Measurements from ENCODE around the gene CCL1.
"Not testable (repeated sequence)": the region's sequence is repeated elsewhere in the genome, so short reads cannot be mapped to it uniquely, and the experiment has no call there.

Gene CCL1

DNA sequence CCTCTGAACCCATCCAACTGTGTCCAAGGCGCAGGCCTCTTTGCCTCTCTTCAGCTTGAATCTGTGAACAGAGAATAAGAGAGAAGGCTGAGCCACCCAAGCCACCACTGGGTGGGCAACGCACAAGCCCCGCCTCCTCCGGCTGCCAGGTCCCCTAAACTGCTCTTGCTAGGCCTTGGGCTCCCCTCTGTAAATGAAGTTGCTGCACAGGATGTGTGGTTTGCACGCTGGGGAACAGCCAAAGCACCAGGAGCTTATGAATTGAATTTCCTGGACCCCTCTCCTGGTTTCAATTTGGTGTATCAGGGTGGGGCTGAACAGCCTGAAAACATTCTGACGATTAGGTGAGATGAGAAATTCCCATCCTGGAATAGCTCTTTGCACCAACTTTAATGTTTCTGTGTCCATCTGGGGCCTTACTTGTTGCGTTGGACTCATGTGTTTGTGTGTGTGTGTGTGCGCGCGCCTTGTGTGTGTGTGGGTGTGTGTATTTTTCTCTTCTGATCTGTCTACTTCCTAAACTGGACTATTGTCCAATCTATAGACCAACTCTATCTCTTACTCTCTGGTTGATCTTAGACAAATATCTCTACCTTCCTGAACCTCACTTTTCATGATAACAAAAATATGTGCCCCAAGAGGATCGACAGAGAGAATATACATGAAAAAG, 2.3 kb downstream of the CCL1 start:
- DNase-seq (ENCODE audit: low read depth, low spot score), result no peak

DNA sequence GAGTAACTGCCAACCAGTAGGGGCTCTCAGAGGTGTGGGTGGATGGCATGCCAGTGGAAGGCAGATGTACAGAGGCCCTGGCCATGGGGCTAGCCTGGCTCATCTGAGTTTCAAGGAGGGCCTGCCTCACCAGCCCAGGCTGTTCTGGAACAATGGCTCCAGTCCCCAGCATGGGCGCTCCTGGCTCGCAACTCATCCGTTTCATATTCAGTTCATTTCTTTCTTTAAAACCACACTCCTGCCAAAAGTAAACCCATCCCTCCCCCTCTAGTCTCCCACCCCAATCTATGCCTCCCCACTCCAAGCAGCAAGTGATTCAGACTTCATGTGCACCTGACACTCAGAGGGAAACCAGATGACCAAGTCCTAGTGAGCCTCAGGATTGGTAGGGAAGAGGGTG, 4.4 kb downstream of the CCL1 start:
- DNase-seq (ENCODE audit: low read depth, low spot score), result no peak

DNA sequence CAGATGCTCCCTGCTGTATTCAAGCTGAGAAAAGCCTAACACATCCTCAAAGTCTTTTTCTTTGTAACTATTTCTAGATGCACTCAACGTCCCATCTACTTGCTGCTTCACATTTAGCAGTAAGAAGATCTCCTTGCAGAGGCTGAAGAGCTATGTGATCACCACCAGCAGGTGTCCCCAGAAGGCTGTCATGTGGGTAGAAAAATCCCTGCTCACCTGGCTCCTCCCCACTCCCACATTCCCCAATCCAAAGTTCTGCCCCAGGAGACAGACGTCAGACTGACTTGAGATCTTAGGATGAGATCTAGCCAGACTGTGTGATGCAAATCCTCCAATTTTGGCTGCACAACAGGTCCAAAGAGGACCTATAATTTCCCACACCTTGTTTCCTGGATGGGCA, 5.6 kb downstream of the CCL1 start:
- no peak for DNase-seq (ENCODE audit: low read depth, low spot score)

DNA sequence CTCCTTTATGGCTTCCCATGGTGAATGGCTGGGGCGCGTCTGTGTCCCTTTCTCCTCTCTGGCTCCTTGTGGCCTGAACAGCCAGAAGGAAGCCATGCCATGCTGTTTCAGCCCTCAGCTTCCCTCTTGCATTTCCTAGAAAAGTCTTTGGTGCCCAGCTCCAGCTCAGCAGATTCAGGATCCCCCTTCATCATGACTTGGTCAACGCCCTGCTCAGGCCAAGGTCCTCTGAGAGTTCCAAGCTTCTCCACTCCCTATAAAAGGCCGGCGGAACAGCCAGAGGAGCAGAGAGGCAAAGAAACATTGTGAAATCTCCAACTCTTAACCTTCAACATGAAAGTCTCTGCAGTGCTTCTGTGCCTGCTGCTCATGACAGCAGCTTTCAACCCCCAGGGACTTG, 6.8 kb downstream of the CCL1 start, which contains the start of gene CCL13:
TSS of gene CCL13 (plus strand) at position 287 of the 400 bp plus-strand sequence. CDS start at position 334, 47 bp downstream.
- no peak for DNase-seq (ENCODE audit: low read depth, low spot score)

DNA sequence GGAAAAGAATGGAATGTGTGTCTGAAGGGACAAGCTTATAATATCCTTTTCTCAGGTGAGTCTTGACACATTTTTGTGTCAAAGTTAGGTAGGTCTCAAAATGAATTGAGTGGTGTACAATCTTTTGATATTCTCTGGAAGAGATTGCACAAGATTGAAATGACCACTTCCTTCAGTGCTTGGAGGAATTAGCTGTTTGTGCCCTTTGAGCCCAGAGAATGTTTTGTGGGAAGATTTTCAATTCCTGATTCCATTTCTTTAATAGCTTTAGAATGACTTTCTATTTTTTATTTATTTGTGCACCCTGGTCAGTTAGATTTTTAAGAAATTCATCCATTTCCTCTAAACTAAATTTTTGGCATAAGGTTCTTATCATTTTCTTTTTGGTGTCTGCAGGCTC, 8.4 kb downstream of the CCL1 start:
- no peak for DNase-seq (ENCODE audit: low read depth, low spot score)

DNA sequence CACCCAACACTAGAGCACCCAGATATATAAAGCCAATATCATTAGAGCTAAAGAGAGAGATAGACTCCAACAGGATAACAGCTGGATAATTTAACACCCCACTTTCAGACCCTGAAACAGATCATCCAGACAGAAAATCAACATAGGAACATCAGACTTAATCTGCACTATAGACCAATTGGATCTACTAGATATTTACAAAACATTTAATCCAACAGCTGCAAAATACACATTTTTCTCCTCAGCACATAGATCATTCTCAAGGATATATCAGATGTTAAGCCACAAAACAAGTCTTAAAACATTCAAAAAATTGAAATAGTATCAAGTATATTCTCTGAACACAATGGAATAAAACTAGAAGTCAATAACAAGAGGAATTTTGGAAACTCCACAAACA, 10.8 kb downstream of the CCL1 start:
- no peak for DNase-seq (ENCODE audit: low read depth, low spot score)

DNA sequence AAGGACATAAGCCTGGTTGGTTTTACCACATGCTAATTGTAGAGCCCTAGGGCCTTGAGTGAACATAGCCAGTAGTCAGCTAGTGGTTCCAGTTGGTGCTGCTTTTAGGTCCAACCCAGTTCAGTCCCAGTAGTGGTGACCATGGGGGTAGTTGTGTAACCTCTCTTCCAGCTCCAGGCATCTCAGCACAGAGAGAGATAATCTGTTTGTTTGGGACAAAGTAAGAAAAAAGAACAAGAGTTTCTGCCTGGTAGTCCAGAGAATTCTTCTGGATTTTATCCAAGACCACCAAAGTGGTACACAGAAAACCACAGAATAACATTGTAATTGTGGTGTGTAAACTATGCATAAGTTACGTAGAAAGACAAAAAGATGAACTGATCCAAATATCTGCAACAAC, 11.9 kb downstream of the CCL1 start:
- no peak for DNase-seq (ENCODE audit: low read depth, low spot score)

DNA sequence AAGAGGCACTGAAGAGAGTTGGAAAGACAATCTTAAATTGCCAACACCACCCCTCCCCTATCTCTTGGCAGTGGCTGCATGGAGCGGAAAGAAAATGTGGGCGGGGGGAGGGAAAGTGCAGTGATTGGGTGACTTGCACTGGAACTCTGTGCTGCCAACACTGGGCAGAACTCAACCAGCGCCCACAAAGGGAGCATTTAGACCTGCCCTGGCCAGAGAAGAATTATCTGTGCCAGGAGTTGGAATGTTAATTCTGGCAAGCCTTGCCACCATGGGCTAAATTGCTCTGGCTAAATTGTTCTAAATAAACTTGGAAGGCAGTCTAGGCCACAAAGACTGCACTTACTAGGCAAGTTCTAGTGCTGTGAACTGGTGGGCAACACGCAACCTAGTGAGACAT, 13.3 kb downstream of the CCL1 start:
- DNase-seq (ENCODE audit: low read depth, low spot score), result no peak

DNA sequence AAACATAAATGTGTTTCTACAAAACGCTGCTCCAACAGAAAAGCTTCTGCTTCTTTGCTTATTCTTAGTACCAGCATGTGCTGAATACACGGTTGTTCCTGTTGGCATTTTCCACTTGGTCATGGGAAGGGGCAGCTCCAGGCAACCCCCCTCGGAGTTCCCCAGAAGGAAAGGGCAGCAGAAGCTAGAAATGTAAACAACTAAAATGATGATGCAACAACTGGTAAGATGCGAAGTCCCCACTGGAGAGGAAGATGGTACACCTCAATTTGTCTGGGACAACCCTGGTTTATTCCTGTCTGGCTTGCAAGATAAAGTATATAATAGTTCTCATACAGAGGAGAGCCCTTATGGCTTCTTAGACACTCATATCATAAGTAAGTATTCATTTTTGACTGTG, 16.0 kb downstream of the CCL1 start:
- DNase-seq (ENCODE audit: low read depth, low spot score), result no peak

DNA sequence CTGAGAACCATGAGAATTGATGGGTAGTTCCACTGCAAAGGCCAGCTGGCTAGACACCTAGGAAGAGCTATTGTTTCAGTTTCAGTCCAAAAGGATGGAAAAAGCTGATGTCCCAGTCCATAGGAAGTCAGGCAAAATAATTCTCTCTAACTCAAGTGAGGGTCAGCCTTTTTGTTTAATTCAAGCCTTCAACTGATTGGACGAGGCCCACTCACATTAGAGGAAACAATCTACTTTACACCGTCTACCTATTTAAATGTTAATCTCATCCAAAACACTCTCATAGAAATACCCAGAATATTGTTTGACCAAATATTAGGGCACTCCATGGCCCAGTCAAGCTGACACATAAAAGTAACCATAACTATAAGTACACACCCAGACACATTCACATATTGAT, 21.1 kb downstream of the CCL1 start:
- no peak for DNase-seq (ENCODE audit: low read depth, low spot score)

DNA sequence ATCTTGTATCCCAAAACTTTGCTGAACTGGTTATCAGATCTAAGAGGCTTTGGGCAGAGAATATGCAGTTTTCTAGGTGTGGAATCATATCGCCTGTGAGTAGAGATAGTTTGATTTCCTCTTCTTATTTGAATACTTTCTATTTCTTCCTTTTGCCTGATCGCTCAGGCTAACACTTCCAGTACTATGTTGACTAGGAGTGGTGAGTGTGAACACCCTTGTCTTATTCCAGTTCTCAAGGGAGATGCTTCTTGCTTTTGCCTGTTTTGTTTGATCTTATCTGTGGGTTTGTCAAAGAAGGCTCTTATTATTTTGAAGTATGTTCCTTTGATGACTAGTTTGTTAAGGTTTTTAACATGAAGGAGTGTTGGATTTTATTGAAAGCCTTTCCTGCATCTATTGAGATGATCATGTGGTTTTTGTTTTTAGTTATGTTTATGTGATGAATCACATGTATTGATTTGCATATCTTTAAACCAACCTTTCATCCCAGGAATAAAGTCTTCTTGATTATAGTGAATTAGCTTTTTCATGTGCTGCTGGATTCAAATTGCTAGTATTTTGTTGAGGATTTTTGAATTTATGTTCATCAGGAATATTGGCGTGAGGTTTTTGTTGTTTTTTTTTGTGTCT, 23.8 kb downstream of the CCL1 start:
- no peak for DNase-seq (ENCODE audit: low read depth, low spot score)

DNA sequence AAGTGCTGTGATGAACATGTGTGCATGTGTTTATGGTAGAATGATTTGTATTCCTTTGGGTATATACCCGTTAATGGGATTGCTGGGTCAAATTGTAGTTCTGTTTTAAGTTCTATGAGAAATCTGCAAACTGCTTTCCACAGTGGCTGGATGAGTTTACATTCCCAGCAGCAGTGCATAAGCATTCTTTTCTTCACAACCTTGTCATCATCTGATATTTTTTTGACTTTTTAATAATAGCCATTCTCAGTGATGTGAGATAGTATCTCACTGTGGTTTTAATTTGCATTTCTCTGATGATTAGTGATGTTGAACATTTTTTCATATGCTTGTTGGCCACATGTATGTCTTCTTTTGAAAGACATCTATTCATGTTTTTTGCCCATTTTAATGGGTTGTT, 25.3 kb downstream of the CCL1 start:
- DNase-seq (ENCODE audit: low read depth, low spot score), result no peak

DNA sequence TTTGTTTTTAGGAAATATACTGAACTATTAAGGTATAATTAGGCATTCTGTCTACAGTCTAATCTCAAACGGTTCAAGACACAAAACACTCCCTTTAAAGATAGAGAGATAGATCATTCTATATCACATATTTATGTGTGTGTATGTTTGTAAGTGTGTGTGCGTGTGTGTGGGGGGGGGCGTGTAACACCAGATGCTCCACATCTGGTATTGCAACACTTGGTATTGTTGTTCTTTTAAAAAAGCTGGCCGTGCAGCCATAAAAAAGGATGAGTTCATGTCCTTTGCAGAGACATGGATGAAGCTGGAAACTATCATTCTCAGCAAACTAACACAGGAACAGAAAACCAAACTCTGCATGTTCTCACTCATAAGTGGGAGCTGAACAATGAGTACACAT, 35.5 kb downstream of the CCL1 start:
- DNase-seq (ENCODE audit: low read depth, low spot score), result not testable (repeated sequence)

DNA sequence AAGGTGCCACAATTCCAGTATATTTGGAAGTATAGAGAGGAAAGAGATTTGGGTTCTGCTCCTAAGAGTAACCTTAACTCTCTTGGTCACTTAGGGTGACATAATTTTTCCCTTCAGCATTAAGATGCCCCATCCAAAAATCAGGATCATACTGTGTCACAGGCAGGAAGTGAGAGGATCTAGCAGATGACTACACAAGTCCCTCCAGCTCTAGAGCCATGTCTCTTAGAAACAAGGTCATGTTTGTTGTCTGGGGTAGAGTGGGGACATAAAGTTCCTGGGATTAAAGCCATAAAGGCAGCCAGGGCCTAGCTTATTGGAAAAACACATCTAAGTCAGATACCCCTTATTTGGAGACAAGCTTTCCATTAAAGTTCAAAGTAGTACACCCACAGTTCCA, 41.1 kb downstream of the CCL1 start:
- DNase-seq (ENCODE audit: low read depth, low spot score), result no peak

DNA sequence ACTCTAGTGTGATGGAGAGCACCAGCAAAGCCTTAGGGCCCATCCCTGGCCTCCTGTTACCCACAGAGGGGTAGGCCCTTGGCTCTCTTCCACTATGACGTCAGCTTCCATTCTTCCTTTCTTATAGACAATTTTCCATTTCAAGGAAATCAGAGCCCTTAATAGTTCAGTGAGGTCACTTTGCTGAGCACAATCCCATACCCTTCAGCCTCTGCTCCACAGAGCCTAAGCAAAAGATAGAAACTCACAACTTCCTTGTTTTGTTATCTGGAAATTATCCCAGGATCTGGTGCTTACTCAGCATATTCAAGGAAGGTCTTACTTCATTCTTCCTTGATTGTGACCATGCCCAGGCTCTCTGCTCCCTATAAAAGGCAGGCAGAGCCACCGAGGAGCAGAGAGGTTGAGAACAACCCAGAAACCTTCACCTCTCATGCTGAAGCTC, 44.0 kb downstream of the CCL1 start, which contains the start of gene CCL8:
TSS of gene CCL8 (plus strand) at position 397 of the 445 bp plus-strand sequence. CDS start 67 bp downstream, outside the sequence.
- no peak for DNase-seq (ENCODE audit: low read depth, low spot score)

DNA sequence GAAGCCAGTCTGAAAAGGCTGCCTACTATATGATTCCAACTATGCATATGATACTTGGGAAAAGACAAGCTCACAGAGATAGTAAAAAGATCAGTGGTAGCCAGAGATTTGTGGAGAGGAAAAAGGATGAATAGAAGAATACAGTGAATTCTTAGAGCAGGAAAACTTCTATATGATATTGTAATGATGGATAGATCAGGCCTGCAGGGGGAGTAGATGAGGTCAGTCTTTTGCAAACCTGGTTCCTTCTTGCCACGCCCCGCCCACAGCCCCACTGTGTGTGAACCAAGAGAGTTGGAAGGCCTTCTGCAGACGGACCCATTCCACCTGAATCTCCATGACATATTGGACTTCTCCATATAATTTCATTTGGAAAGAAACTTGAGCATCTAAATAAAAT, 44.6 kb downstream of the CCL1 start:
- DNase-seq (ENCODE audit: low read depth, low spot score), result no peak

DNA sequence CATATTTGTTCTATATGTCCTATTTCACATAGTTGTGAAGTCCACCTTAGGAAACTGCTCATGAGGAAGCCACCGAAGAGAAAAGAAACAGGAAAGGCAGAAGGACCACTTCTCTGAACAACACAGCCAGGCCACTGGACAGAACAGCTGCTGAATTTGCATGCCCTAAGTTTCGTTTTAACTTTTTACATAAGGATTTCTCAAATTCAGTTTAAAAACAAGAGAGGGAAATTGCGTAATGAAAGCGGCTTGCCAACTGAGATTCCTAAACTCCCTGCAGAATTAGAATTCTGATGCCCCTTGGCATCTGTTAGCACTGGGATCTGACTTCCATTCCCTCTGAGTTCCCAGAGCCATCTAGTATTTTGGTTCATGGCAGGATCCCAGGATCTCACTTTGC, 48.8 kb downstream of the CCL1 start:
- DNase-seq (ENCODE audit: low read depth, low spot score), result no peak

DNA sequence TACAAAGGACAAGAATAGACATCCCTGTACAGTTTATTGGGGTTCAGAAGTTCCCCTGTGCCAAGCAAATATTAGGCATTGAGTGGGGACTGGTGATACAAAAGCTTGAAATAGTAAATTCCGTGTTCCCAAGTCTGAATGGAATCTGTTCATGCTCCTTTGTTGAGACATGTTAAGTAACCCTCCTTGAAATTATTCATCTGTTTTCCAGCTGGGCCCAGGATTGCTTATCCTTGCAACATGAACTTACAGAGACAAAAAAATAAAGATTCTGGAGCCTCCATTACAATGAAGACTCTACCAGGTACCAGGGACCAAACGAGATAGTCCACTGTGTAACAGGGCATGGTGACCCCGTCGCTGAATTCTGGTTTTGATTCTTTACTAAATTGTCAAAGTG, 49.9 kb downstream of the CCL1 start:
- DNase-seq (ENCODE audit: low read depth, low spot score), result no peak

DNA sequence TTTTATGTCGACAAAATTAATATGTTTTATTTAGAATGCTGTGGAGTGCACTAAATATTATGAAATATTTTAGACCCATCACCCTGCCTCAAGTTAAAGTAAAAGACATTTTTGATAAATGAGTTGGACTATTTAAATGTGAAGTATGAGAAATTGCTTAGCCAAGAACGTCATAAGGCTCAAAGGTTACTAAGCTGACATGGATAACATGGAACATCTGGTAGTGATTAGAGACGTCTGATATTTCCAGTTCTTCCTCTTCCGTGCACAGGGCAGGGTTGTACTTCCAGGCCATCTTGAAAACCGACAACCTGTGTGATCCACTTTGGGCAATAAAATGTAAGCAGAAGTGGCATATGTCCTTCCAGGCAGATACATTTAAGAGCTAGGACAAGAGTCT, 51.0 kb downstream of the CCL1 start:
- DNase-seq (ENCODE audit: low read depth, low spot score), result no peak

DNA sequence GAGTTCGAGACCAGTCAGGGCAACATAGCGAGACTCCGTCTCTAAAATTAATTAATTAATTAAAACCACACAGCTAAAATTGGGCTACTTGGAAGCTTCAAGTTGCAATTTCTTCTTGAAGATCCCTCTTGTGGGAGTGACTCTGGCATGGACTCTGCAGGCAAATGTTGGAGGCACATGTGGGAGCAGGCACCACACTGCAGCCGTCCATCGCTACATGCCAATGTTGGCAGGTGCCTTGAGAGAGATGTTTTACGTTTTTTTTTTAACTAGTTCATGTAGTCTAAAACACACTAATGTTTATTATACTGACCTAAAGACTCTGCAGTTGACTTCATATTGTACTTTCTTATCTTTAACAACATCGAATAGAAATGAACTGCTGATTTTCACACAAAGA, 51.7 kb downstream of the CCL1 start:
- DNase-seq (ENCODE audit: low read depth, low spot score), result no peak

All from activated naive CD8-positive, alpha-beta T cell treated with anti-CD3 and anti-CD28 coated beads, Interleukin-2, amount 50 U/mL, for 16 hours (primary cell).